SIG-M5 treated with dmso at 0.1 percent for 504 hours (cell line): Measurements from ENCODE around the gene LTBP2.
"Not testable (repeated sequence)": the region's sequence is repeated elsewhere in the genome, so short reads cannot be mapped to it uniquely, and the experiment has no call there.

Source experiments
- DNase-seq: peaks from one replicate; lab custom pipeline; 2025; ENCODE audit not compliant: unreplicated experiment; lab: John Stamatoyannopoulos, UW

Gene LTBP2

DNA sequence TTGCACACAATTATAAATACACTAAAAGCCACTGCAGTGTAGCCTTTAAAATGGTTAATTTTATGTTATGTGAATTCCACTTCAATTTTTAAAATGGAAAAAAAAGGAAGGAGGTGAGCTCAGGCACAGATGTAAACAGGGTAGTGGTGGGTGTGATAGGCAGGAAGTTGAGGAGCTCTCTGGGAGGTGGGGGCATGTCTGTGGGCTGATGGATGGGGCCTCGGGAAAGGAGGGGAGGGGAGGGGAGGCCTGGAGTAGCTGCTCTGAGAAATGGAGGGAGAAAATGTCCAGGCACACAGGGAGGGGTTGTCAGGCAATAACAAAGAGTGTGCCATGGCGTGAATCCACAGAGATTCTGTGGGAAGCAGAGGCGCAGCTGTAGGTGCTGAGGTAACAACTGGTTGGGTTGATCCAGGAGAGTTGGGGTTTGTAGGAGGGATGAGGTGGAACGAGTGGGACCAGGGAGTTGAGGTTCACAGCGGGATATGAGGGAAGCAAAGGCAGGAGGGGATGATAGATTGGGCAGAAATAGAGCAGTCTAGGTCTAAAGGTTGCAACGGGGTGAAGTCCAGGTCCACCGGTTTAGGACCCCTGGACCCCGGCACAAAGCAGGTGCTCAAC is 57.2 kb downstream of the LTBP2 start:
- DNase-seq: no peak

DNA sequence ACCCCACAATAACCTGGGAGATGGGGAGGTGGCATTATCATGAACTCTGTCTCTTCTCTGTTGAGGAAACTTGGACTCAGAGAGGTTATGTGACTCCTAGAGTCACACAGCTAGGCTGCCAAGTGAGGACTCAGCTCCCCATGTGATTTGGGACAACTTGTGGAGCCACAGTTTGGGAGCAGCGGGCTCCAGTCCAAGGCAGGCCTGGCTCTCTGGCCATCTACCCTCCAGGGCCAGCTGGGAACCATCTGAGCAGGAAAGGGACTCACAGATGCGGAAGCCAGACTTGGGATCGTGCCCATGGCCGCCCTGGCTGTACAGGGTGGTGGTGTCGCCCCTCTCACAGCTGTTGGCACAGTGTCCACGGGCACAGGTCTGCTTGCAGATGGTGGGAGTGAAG is 59.4 kb downstream of the LTBP2 start:
- DNase-seq: no peak

DNA sequence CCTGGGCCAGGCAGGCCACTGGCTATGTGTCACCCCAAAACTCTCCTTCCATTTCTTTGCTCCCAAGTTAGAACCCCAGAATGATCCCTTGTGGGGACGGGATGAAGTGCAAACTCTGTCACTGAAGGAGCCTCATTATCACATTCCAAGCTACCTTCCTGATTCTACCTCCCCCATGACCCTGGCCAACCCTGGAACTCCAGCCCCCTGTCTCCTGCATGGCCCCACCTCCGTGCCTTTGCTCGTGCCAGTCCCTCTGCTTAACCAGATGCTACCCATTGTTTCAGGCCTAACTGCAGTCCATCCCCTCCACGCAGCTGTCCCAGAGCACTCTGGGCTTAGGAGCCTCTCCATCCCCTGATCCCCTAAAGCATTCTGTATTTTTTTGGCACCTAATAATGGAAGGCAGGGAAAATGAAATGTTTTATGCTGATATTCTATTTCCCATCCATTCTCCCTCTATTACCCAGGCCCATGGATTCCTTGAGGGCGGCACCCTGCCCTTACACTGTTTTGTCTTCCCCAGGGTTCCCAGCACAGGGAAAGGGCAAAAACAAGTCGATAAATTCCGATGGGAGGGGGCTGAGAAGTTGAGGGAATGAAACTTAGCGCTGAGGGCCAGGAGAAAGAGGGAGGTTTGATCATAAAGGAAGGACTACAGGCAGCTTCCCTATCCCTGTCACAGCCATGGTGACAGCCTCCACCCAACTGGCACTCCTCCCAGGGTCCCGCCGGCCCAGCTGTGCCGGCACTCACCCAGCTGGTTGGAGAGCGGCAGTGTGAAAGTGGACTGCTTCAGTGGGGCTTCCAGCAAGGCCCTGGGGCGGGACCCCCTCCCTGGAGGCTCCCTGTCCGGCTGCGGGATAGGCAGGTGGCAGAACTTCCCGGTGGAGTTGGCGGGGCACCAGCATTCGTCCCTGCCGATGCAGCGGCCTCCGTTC is 60.3 kb downstream of the LTBP2 start:
- DNase-seq: no peak

DNA sequence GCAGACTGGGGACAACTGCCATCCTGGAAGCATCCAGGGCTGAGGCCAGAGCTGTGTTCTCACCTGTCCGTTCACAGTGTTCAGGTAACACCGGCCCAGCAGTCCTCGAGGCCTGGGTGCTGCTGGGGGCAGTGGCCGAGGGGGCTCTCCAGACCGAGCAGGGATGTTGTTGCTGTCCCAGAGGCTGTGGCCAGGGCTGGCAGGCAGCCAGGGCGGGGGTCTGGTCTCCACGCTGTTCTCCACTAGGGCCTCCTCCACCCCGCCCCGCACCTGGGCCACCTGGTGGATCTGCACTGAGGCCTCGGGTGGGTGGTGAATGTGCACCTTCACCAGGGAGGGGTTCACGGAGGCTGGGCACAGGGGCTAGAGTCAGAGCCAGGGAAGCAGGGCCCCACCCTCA is 61.0 kb downstream of the LTBP2 start:
- no peak for DNase-seq

DNA sequence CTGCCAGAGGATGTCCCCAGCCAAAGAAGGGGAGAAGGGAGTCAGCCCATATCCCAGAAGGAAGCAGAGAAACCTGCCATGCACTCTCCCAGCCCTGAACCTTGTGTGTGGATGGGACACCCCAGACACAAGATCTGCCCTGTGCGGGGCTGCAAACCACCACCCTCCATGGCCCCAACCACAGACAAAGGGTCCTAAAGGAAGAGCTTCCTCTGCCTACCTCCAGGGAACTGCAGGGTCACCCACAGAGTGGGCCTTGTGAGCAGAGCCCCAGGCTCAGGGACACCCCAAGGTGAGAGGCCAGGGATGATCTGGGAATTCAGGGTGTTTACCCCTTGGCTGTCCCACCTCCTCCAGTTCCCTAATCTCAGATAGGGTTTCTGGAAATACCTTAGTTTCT is 62.0 kb downstream of the LTBP2 start:
- no peak for DNase-seq

DNA sequence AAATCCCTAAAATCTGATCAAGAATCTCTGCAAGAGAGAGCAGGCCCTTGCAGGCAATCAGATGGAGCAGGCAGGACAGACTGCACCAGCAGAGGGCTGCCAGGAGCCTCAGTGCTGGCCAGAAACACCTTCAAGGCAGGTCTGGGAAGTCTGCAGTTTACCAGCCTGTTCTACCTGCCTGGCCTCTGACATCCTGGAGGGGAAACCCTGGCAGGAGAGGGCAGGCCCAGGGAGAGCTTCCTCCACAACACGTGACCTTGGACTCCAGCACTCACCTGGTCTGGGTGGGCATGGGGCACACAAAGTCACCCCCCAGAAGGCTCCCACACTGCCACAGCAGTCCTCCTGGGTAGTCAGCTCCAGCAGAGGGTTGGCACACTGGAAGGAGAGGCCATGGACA is 62.4 kb downstream of the LTBP2 start:
- peak; percentile 14 for DNase-seq

DNA sequence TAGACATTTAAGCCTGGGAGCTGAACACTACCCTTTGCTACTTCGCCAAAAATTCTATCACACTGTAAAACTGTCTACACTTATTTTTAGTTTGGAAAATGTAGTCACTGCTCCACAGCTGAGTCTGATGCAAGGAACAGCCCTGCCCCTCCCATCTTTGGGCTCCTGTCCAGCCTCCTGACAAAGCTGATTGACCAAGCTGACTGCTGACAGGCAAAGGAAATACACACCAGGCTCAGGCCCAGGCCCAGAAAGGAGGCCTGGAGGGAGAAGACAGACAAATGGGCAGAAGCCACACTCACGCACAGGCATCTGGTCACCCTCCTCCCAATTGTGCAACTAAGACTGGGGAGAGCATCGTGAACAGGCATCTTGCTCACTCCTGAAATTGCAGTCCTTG is 63.2 kb downstream of the LTBP2 start:
- DNase-seq: no peak

DNA sequence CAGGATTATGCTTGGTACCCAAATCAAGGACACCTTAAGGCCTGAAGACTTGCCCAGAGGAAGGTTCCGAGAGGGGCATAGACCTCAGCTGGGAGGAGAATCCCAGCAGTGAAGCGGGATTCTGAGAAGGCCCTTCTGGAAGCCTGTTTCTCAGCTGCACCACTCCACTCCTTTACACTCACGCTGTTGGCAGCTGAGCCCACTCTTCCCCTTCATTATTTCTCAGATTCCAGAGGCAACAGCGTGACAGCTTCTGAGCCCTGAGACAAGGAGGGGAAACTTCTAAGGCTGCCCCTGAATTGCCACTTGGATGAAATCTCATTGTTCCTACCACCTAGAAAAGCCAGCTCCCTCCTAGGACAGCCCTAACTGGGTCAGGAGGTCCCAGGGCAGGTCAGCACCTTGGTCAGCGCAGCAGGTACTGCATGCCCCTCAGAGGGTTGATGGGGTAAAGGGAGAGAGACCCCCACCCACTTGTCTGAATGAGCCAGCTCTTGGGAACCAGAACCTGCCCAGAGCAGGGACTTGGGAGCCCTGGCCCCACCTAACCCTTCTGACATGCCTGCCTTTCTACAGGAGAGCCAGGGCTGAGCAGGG is 64.6 kb downstream of the LTBP2 start:
- no peak for DNase-seq

DNA sequence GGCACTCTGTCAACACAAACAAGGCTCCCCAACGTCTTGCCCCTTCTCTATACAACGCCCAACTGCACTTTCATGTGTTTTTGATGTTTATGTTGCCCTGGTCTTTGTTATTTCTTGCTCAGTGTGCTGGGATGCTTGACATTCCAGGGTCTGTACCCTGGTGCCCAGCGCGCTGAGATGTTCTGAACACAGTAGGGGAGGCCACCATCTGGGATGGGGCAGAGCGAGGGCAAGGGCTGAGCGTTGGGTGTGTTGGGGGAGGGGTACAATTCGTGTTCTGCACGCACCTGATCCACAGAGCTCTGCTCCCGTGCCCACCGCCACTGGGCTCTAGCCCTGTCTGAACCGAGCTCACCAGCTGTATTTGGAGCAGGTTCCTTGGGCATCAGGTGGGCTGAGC is 65.6 kb downstream of the LTBP2 start:
- DNase-seq: no peak

DNA sequence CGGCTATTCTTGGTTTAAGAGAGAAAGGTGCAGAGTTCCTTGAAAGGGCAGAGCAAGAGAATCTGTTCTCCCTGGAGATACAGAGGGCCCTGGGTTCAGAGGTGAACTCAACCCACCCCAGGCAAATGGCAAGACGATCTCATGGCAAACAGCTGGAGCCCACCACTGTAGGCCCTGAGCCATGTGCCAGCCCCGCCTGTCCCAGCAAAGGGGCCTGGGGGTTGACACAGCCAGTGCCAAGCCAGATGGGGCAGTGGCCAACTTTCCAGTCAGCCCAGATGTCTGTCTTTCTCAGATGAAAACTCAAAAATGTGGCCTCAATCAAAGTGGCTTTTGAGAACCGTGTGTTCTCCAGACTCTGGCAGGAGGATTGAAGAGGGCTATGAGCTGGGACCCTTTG is 66.7 kb downstream of the LTBP2 start:
- DNase-seq: no peak

DNA sequence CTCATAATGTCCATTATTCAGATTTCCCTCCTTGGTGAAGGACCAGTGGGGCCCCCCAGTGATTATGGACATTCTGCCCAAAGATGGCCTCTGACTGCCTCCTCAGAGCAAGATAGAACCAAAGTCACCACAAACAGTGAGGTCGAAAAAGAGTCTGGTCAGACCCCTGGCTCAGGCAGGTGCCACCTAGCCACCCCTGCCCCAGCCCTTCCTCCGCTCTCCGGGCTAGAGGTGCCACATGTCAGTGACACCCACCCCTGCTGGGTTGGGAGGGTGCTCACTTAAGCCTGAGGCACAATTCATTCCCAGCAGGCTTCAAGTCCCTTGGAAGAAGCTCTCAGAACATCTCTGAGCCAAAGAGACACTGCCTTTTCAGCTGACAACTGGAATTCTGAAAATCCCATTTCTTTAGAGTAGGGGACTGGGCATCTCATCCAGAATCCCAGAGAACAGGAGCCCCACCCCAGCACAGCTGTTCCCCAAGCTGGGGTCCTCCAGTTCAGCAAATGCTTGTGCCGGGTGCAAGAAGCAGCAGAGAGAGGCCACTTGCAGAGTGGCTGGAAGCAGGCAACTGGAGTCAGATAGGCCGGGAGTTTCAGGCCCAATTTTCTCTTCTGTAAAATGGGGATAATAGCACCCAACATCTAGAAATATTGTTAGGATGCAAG is 68.1 kb downstream of the LTBP2 start:
- no peak for DNase-seq

DNA sequence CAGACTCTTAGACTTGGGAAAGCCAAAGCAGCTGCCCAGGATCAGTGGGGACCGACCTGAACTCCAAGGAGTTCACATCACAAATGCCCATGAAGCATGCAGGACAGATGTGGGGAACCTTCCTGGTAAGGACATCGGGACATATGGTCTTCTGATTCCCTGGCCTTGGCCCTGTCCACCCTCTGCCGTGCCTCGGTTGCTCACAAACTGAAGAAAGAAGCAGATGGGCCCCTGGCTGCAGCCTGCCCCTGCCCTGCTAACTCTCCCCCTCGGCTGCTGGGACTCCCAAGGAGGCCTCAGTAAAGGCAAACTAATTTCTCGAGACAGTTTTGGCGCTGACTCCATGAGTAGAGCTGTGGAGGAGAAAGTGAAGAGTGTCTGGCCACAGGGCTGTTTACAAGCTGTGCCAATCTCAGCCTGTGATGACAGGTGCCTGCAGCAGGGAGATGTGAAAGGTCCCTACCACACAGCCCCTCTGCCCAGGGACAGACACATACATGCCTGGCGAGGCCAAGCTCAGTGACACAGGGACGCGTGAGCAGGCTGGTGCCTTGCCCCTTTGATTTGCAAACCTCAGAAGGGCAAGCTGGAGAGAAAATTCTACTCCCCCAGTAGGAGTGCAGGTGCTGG is 69.9 kb downstream of the LTBP2 start:
- DNase-seq: no peak

DNA sequence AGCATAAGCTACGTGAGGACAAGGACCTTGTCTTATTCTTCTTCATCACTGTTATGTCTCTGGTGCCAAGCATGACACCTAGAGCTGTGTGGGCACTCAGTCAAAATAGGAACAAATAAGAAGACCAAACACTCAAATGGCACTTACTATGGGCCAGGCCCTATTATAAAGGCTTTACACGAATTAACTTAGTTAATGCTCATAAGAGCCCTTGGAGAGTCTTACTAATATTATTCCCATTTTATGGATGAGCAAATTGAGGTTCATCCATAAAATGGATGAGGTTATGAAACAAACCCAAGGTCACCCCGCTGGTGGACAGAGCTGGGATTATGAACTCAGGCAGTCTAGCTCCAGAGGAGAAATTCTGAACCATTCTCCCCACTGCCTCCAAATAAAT is 70.8 kb downstream of the LTBP2 start:
- no peak for DNase-seq

DNA sequence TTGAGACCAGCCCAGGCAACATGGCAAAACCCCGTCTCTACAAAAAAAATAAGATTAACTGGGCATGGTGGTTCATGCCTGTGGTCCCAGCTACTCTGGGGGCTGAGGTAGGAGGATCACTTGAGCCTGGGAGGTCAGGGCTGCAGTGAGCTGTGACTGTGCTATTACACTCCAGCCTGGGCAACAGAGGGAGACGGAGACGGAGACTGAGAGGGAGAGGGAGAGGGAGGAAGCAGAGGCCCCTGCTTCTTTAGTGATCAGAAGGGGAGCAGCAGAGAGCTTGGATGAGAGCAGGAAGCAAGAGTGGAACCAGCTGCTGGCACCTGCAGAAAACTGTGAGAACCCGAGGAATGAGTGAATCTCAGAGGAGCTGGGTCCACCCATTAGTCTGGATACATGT is 72.5 kb downstream of the LTBP2 start:
- no peak for DNase-seq

DNA sequence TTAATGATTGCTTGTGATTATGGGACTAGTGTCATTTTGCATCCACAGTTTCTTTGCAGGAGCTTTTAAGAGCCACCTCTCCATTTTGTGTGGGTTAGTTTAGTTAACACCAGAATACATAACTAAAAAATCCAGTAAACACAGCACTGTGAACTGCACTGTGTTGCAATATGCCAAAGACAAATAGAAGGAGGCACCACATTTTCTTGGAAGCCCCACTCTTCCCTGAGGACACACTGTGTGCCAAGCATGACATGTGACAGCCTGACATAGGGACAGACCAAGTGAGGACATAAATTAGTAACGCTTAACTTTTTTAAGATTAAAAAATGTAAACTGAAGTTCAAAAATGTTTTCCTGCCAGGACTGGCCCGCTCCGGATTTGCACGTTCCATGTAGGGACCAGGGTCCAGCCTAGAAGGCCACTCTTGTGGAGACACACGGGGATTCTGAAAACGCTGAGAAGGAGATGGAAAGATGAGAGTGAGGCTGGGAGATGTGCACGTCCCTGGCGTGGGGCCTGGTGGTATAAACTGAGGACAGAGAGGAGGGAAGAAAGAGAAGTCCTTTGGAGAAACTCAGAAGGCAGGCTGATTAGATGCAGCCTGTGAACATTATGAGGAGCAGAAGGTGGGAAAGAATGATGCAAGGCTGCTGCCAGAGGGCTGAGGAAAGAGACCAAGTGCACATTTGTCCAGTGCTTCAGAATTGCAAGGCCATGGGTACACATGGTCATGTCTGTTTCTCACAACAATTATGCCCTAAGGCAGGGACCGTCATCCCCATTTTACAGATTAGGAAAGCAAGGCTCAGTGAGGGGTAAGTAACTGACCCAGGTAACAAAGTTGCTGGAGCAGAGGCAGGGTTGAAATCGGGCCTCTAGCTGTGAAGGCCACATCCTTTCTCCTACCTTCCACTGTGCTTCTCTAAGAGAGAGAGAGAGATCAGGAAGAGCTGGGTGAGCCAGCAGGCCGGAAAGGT is 73.3 kb downstream of the LTBP2 start:
- no peak for DNase-seq

DNA sequence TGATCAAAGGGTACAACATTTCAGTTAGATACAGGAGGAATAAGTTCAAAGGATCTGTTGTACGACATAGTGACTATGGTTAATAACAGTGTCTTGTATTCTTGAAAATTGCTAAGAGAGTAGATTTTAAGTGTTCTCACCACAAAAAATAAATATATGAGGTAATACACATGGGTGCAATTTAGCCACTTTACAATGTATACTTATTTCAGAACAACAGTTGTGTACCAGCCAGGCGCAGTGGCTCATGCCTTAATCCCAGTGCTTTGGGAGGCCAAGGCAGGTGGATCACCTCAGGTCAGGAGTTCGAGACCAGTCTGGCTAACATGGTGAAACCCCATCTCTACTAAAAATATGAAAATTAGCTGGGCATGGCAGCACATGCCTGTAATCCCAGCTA is 75.7 kb downstream of the LTBP2 start:
- DNase-seq: not testable (repeated sequence)

DNA sequence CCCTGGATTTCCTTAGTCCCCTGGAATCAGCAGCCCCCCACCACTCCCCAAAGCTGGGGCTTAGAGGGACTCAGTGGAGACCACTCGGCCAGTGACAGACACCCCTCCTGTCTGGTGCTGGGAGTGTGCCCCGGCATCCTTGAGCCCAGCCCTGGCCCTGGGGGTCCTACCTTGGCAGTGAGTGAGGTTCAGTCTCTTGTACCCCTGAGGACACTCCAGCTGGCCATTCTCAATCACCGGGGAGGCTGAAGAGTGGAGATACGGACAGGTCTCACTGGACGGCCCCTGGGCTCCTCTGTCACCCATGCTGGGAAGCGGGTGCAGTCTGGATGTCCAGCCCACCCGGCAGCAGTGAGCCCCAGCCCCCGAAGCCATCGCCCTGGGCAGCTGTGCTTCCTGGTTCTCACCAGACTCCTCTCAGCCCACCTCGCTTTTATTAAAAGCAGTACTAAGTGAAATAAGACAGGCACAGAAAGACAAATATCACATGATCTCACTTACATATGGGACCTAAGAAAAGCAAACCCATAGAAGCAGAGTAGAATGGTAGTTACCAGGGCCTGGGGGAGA is 76.2 kb downstream of the LTBP2 start:
- no peak for DNase-seq

DNA sequence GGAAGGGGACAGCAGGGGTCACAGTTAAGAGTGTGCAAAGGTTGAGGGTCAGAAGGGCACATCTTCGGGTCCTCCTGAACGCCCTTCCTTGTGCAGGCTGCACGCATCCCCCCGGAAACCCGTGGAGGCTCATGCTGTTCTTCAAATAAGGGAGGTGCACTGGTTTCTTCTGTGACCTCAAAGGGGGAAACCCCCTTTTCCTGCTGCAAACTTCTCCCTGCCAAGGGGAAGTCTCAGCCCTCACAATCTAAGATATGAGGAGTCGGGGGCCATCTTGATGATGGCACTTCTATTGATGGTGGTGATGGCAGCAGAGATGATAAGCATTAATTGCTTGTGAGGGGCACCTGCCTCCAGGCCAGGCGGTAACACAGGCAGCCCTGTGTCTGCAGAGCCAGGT is 78.5 kb downstream of the LTBP2 start:
- DNase-seq: no peak

DNA sequence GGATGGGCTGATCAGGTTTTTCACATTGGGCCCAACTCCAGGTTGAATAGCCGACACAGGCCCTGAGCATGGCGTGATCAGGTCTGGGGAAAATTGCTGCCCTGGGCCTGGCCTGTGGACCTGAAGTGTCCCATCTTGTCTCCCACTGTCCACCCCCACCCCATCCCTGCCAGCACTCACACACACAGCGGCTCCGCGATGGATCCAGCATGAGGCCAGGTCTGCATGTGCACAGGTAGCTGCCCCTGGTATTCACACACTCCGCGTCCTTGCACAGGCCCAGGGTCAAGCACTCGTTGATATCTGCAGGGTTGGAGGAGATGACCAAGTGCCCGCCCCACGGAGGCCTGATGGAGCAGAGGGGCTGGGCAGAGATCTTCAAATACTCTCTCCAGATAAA is 79.8 kb downstream of the LTBP2 start:
- DNase-seq: no peak

DNA sequence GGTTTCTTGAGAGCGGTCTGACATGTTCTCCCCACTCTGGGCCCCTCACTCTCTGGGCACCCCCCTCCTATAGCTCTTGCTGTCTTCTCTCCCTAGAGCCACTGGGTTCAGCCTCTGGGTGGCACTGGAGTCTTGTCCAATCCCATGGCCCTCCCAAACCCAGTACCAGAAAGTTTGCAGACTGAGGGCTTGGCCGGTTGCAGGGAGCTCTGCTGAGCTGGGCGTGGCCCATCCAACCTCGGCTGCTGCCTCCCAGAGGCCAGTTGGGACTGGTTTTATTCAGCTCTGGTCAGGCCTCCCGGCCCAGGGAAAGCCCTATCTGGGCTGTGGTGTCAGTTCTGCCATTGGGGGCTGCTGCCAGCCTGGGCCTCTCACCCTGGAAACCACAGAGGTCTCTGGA is 80.6 kb downstream of the LTBP2 start:
- no peak for DNase-seq
